ENCODE results near the gene ASRGL1.

ASRGL1 gene

DNA sequence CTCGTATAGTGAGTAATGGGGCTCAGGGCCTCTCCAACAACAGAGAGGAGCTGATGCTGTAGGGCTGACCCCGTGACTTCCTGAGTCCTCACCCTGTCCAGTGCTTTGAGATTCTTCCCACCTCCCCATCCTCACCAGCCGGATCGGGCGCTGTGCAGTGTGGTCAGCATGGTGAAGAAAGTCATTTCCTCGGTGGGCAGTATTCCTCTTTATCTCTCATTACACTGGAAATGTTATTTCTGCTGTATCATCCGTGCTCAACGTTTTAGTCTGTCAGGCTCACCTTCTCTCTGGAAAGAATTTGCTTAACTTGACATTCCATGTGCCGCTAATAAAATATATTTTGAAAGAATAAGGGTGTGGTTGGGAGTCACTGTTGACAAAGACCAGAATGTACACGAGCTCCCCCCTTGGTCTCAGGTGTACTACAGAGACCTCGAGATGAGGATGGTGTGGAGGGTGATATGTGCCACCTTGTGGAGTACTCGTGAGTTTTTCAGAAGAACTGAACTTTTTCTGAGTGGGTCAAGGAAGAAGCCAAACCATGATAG lies 55.9 kb downstream of the ASRGL1 start:
- DNase-seq (ENCODE audit: low spot score) = no peak

DNA sequence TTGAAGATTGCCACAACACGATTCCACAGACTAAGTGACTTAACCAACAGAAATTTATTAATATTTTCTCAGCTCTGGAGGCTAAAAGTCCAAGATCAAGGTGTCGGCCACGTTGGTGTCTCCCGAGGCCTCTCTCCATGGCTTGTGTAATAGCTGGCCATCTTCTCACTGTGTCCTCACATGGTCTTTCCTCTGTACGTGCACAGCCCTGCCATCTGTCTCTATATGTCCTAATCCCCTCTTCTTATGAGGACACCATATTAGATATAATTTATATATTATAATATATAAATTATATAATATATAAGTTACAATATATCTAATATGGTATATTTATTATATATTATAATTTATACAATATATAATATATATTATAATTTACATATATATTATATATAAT lies 56.5 kb downstream of the ASRGL1 start:
- no peak for DNase-seq (ENCODE audit: low spot score)

- peak; percentile 75 for DNase-seq (ENCODE audit: low spot score)
Observed at GRCh38 chr11:62394825-62395538, 57.7 kb downstream of the ASRGL1 start.

DNA sequence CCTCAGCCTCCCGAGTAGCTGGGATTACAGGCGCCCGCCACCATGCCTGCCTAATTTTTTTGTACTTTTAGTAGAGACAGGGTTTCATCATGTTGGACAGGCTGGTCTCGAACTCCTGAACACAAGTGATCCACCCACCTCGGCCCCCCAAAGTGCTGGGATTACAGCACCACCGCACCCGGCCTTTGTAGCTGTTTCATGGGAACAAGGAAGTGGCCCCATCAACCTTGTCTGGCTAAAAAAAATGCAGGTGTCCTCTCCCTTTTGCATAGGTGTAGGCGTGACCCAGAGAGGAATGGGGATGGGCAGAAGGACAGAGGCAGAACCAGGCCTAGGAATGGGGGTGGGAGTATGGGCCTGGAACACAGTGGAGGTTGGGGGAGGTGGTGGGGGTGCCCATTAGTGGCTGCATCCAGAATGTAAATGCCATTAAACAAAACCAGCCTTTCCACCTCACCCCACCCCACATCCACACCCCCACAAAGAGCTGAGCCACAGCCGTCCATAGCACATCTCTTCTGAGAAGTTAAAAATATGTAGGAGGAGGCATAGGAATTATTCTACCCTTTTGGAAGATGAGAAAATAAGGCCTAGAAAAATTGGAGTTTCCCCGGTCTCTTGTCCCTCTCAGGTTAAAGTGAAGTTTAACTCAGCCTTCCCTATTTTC lies 58.8 kb downstream of the ASRGL1 start:
- no peak for DNase-seq (ENCODE audit: low spot score)

GRCh38 chr11:62398011-62398994 lies 61.1 kb downstream of the ASRGL1 start:
- DNase-seq (ENCODE audit: low spot score) = no peak

DNA sequence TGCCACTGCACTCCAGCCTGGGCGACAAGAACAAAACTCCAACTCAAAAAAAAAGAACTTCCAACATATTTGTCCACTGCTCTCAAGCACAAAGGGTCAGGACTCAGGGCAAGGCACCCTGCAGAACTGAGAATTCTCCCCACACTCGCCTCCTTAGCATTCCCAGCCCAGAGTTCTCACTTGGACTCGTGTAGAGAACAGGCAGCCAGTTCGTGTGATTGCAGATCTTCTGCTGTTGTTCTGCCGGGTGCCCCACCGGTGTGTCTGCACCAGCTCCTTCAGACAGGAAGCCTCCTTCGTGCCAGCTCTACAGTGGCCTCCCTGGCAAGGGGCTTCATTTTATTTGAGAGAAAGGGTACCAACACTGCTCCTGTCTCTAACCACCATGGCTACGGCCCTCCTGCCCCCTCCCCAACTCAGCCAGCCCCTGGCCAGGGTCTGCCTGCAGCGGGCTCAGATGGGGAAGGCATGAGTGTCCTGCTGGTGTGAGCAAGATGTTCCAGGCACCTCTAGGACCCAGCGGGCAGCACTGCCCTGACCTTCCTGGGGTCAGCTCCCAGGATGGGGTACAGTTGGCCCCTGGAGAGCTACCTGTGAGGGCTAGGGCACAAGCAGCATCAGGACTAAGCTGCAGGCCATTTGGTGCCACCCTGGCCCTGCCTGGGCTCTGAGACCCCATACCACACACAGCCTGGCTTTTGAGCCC lies 62.1 kb downstream of the ASRGL1 start:
- DNase-seq (ENCODE audit: low spot score) = no peak

GRCh38 chr11:62399878-62400266 lies 62.6 kb downstream of the ASRGL1 start:
- no peak for DNase-seq (ENCODE audit: low spot score)

DNA sequence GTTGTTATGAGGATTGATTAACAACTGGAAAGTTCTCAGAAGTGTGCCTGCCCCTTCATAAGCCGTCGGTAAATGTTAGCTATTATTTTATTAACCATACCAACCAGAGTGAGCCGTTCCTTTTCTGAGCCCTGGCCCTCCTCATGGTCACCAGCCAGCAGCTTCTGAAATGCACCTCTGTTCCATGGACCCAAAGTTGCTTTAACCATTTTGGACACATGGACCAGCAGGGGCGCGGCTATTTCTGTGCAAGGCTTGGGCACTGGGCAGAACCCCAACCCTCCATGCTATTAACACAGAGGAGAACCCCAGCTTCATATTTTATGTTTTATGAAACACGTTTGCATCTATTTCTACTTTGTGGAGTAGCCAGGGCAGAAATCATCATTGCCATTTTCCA lies 63.0 kb downstream of the ASRGL1 start:
- DNase-seq (ENCODE audit: low spot score) = no peak

GRCh38 chr11:62400760-62401159 lies 63.5 kb downstream of the ASRGL1 start:
- no peak for DNase-seq (ENCODE audit: low spot score)

GRCh38 chr11:62401356-62401755 lies 64.1 kb downstream of the ASRGL1 start:
- no peak for DNase-seq (ENCODE audit: low spot score)

- no peak for DNase-seq (ENCODE audit: low spot score)
Observed at GRCh38 chr11:62401811-62402210, 64.6 kb downstream of the ASRGL1 start.

DNA sequence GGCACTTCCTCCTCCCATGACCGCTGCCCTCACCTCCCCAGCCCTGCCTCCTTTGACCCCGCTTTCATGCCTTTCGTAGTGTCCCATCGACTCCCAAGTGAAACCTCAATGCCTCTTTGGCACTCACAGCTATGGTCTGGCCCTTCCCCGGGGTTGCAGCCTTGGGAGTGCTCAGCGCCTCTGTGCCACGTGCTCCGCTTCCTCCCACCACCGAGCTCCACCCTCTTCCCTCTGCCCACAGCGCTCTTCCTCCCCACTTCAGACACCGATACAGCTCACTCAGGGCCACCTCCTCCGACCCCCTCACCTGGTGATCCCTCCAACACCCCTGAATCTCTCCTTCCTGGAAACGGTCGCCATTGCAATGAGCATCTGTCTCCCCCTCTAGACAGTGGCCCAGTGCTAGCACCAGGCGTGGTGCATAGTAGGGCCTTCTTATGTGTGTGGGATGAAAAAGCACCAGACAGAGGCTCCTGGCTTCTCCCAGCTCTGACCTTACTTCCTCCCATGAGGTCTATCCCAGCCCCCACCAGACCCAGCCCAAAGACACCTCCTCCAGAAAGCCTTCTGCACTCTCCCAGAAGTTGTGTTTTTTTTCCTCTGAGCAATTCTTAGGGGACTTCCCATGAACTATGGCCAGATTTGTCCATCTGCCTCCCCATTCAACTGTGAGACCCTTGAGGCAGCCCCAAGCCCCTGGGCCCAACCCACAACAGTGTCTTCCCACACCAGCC lies 65.1 kb downstream of the ASRGL1 start:
- no peak for DNase-seq (ENCODE audit: low spot score)

DNA sequence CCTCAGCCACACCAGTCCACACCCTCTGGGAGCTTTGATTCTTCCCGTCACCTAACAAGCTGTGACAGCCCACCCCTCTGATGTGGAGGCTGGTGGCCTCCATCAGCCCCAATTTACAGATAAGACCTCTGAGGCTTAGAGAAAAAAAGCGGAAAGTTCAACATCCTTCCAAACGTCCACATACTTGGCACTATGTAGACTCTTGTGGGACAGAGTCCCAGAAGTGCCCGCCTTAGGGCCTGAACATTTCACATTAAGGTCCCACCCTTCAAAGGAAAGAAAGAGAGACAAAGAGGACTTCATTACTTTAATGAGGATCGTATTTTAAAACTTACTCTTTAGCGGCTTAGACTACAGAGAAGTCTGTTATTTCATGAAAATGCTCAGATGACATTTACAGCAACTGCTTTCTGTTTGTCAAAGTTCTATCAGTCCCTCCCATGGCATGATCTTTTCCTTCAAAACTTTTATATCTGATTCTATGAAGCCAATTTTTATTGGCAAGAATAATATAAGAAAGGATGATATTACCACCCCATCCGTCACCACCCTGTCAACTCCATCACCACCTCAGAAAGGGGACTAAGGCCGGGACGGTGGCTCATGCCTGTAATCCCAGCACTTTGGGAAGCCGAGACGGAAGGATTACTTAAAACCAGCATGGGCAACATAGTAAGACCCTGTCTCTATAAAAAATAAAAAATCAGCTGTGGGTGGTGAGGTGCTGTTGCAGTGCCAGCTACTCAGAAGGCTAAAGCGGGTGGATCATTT lies 65.9 kb downstream of the ASRGL1 start:
- no peak for DNase-seq (ENCODE audit: low spot score)

DNA sequence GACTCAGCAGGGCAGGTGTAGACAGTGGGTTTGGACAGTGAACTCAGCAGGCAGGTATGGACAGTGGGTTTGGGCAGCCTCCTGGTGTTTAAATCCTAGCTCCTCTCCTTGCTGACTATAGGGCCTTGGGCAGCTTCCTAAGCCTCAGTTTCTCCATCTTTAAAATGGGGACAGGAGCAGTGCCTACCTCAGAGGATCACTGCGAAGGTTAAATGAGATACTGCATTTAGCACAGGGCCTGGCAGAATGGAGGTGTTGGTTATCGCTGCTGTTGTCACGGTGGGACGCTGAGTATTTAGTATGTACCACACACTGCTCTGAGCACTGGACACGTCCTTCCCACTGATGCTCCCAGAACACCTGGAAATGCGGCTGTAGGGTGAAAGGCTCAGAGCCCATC lies 67.2 kb downstream of the ASRGL1 start:
- no peak for DNase-seq (ENCODE audit: low spot score)

DNA sequence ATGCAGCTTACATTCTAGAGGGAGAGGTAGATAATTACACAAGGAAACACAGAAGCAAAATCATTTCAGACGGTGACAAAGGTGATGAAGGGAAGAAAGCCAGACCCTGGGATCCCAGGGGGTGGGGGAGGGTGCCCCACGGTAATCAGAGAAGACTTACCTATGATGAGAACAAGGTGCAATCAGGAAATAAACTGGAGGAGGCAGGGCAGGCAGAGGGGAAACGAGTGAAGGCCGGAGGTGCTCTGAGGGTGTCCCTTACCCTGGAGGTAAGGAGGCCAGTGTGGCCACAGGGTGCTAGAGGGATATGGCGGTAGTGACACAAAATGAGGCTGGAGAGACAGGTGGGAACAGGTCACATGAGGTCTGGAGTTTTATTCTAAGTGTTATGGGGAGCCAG lies 67.7 kb downstream of the ASRGL1 start:
- no peak for DNase-seq (ENCODE audit: low spot score)

DNA sequence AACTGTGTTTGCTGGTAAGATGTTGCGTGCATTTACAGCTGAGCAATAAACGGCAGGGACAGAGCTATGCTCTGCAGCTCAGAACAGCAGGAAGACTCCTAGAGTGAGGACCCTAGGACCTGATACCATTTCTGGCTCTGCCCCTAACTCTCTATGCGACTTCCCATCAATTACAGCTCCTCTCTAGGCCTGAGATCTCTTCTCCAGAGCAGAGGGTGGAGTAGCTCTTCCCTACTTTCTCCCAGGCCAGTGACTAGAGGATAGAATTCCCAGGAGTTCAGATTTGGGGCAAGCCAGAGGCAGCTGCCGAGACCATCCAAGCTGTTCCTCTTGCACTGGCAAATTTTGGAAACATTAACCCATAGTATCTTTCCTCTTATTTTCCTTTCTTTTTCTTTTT lies 68.8 kb downstream of the ASRGL1 start:
- no peak for DNase-seq (ENCODE audit: low spot score)

GRCh38 chr11:62409831-62410230 lies 72.6 kb downstream of the ASRGL1 start:
- DNase-seq (ENCODE audit: low spot score) = no peak

- DNase-seq (ENCODE audit: low spot score) = no peak
Observed at GRCh38 chr11:62410972-62411371, 73.7 kb downstream of the ASRGL1 start.

DNA sequence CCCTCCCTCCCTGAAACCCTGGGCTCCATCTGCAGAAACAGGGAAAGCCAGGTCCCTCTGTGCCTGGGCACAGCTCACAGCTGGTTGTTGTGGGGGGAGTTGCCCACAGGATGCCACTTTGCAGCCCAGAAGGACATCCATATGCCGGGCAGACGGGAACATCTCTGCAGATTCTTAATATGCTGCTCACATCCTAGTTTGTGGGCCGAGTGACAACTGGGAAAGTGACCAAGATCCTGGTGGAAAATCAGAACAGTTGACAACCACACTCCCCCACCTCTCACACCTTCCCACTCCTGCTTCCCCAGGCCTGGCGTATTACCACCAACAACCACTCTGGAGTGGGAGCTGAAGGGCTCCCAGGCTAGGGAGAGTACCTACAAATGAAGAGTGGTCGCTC lies 74.3 kb downstream of the ASRGL1 start:
- DNase-seq (ENCODE audit: low spot score) = no peak

DNA sequence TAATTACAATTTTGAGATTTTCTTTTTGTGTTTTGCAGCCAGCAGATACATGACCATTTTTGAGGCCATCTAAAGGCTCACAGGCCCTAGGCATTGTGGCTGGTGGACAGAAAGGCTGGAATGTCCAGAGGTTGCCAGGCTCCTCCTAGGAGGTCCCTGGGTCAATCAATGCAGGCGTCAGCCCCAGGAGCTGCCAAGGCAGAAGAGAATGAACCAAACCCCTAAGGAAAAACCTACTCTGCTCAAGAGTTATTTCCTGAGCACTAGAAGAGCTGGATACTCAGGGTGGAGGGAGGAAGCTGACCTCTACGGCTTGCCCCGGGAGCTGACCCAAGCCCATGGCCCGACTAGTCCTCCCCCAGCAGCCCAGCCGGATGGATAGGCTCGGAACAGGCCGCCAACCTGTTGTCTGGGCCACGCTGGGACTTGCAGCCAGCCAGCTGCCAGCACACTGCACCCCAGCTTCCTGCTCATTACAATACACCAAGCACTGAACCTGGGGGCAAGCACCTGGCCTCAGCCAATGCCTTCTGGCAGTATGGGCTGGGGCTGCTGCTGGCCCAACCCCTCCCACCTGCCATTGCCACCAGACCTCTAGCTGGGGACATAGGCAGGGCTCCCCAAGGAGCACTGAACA lies 75.9 kb downstream of the ASRGL1 start:
- no peak for DNase-seq (ENCODE audit: low spot score)

Data from D341Med (cell line).